ENCODE data around the gene ZCCHC13. TPM values are rescaled to one million over a fixed set of nuclear protein-coding genes. Genes with fewer than 3 reads are reported as not detected.
"Not testable (repeated sequence)": the region's sequence is repeated elsewhere in the genome, so short reads cannot be mapped to it uniquely, and the experiment has no call there.

Gene ZCCHC13
- not detected in 2 replicates for total RNA-seq (2014; rRNA removed; shearing (Covaris generic); ENCODE audit: low replicate concordance)

GRCh38 chrX:74304016-74304415 is at the start of gene ZCCHC13:
Gene ZCCHC13 (plus strand): TSS chrX:74304180. CDS start chrX:74304267, 87 bp downstream.
- in situ Hi-C loops (cut with HindIII; ENCODE audit: low pct_unique_long_range_greater_than_20kb, low sequenced_read_pairs): no loop called here
- no peak for DNase-seq (ENCODE audit: low read depth)

GRCh38 chrX:74258111-74258510 is 45.9 kb upstream of the ZCCHC13 start:
- DNase-seq (ENCODE audit: low read depth); in situ Hi-C loops (cut with HindIII; ENCODE audit: low pct_unique_long_range_greater_than_20kb, low sequenced_read_pairs): not testable (repeated sequence)

- in situ Hi-C loops (cut with HindIII; ENCODE audit: low pct_unique_long_range_greater_than_20kb, low sequenced_read_pairs): no loop called here
Measured at GRCh38 chrX:74259885-74260491, 44.0 kb upstream of the ZCCHC13 start.

GRCh38 chrX:74262452-74263209 is 41.3 kb upstream of the ZCCHC13 start:
- DNase-seq (ENCODE audit: low read depth): no peak
- in situ Hi-C loops (cut with HindIII; ENCODE audit: low pct_unique_long_range_greater_than_20kb, low sequenced_read_pairs): no loop called here

More at GRCh38 chrX:74259885-74260491, 44.0 kb upstream of the ZCCHC13 start:
- no peak for DNase-seq (ENCODE audit: low read depth)

GRCh38 chrX:74270393-74270792 is 33.6 kb upstream of the ZCCHC13 start:
- in situ Hi-C loops (cut with HindIII; ENCODE audit: low pct_unique_long_range_greater_than_20kb, low sequenced_read_pairs): no loop called here
- DNase-seq (ENCODE audit: low read depth): no peak

- no peak for DNase-seq (ENCODE audit: low read depth)
- in situ Hi-C loops (cut with HindIII; ENCODE audit: low pct_unique_long_range_greater_than_20kb, low sequenced_read_pairs): no loop called here
Measured at GRCh38 chrX:74272230-74272629, 31.8 kb upstream of the ZCCHC13 start.

- in situ Hi-C loops (cut with HindIII; ENCODE audit: low pct_unique_long_range_greater_than_20kb, low sequenced_read_pairs): no loop called here
- no peak for DNase-seq (ENCODE audit: low read depth)
Measured at GRCh38 chrX:74274516-74274915, 29.5 kb upstream of the ZCCHC13 start.

- DNase-seq (ENCODE audit: low read depth): no peak
- in situ Hi-C loops (cut with HindIII; ENCODE audit: low pct_unique_long_range_greater_than_20kb, low sequenced_read_pairs): no loop called here
Measured at GRCh38 chrX:74277320-74277719, 26.7 kb upstream of the ZCCHC13 start.

GRCh38 chrX:74277846-74278245 is 26.1 kb upstream of the ZCCHC13 start:
- in situ Hi-C loops (cut with HindIII; ENCODE audit: low pct_unique_long_range_greater_than_20kb, low sequenced_read_pairs): no loop called here
- no peak for DNase-seq (ENCODE audit: low read depth)

- no peak for DNase-seq (ENCODE audit: low read depth)
- in situ Hi-C loops (cut with HindIII; ENCODE audit: low pct_unique_long_range_greater_than_20kb, low sequenced_read_pairs): no loop called here
Measured at GRCh38 chrX:74280759-74281158, 23.2 kb upstream of the ZCCHC13 start.

- DNase-seq (ENCODE audit: low read depth): no peak
- in situ Hi-C loops (cut with HindIII; ENCODE audit: low pct_unique_long_range_greater_than_20kb, low sequenced_read_pairs): no loop called here
Measured at GRCh38 chrX:74284391-74284952, 19.5 kb upstream of the ZCCHC13 start.

- in situ Hi-C loops (cut with HindIII; ENCODE audit: low pct_unique_long_range_greater_than_20kb, low sequenced_read_pairs): no loop called here
- DNase-seq (ENCODE audit: low read depth): no peak
Measured at GRCh38 chrX:74286950-74287740, 16.8 kb upstream of the ZCCHC13 start.

- no peak for DNase-seq (ENCODE audit: low read depth)
- in situ Hi-C loops (cut with HindIII; ENCODE audit: low pct_unique_long_range_greater_than_20kb, low sequenced_read_pairs): no loop called here
Measured at GRCh38 chrX:74291577-74291963, 12.4 kb upstream of the ZCCHC13 start.

GRCh38 chrX:74291964-74292807 is 11.8 kb upstream of the ZCCHC13 start:
- in situ Hi-C loops (cut with HindIII; ENCODE audit: low pct_unique_long_range_greater_than_20kb, low sequenced_read_pairs): no loop called here

GRCh38 chrX:74292808-74293123 is 11.2 kb upstream of the ZCCHC13 start:
- in situ Hi-C loops (cut with HindIII; ENCODE audit: low pct_unique_long_range_greater_than_20kb, low sequenced_read_pairs): no loop called here
- DNase-seq (ENCODE audit: low read depth): no peak

More at GRCh38 chrX:74291964-74292807, 11.8 kb upstream of the ZCCHC13 start:
- peak; percentile 84 for DNase-seq (ENCODE audit: low read depth)

GRCh38 chrX:74293343-74293946 is 10.5 kb upstream of the ZCCHC13 start:
- in situ Hi-C loops (cut with HindIII; ENCODE audit: low pct_unique_long_range_greater_than_20kb, low sequenced_read_pairs): no loop called here
- peak; percentile 53 for DNase-seq (ENCODE audit: low read depth)

- DNase-seq (ENCODE audit: low read depth): no peak
- in situ Hi-C loops (cut with HindIII; ENCODE audit: low pct_unique_long_range_greater_than_20kb, low sequenced_read_pairs): no loop called here
Measured at GRCh38 chrX:74295101-74295500, 8.9 kb upstream of the ZCCHC13 start.

- DNase-seq (ENCODE audit: low read depth): no peak
- in situ Hi-C loops (cut with HindIII; ENCODE audit: low pct_unique_long_range_greater_than_20kb, low sequenced_read_pairs): no loop called here
Measured at GRCh38 chrX:74297766-74298165, 6.2 kb upstream of the ZCCHC13 start.

Measured in Caki2 (cell line).